HepG2 (cell line): ENCODE results near the gene MTA3. TPM values are rescaled to one million over a fixed set of nuclear protein-coding genes. Genes with fewer than 3 reads are reported as not detected.

ENCODE experiments used
- ATF7-NPFF ChIP-seq: sonication (generic); formaldehyde crosslinking; IDR thresholded peaks from 2 replicates; pipeline ENCODE4 v1.8.1; 2023; ENCODE audit warnings: mild to moderate bottlenecking, low read depth, missing genetic modification reagents, moderate library complexity
- CREM ChIP-seq, 2 experiments: sonication (generic) in 1 of 2; formaldehyde crosslinking in 1 of 2; IDR thresholded peaks; 2 replicates each; pipeline versions ENCODE4 v1.4.0 to v1.6.1; 2016 to 2020; ENCODE audit warnings: antibody characterized with exemption in 1 of 2, mild to moderate bottlenecking in 1 of 2, missing genetic modification reagents in 1 of 2
- GPBP1L1 ChIP-seq: sonication (generic); formaldehyde crosslinking; IDR thresholded peaks from 2 replicates; pipeline ENCODE4 v1.5.0; 2020; ENCODE audit warnings: mild to moderate bottlenecking, missing genetic modification reagents
- HINFP ChIP-seq: sonication (generic); formaldehyde crosslinking; IDR thresholded peaks from 2 replicates; pipeline ENCODE4 v1.4.0; 2020; ENCODE audit warnings: low read depth, mild to moderate bottlenecking, missing genetic modification reagents
- HOMEZ ChIP-seq: IDR thresholded peaks from 2 replicates; pipeline ENCODE4 v1.6.1; 2016; ENCODE audit warnings: low read depth
- IKZF5 ChIP-seq: IDR thresholded peaks from 2 replicates; pipeline ENCODE4 v1.6.1; 2018; ENCODE audit warnings: missing genetic modification reagents, mild to moderate bottlenecking, missing compliant biosample characterization
- KMT2A ChIP-seq: sonication (generic); formaldehyde crosslinking; IDR thresholded peaks from 2 replicates; pipeline ENCODE4 v1.4.0; 2020; ENCODE audit warnings: missing genetic modification reagents
- MIER2 ChIP-seq: IDR thresholded peaks from 2 replicates; pipeline ENCODE4 v1.6.1; 2016; ENCODE audit warnings: missing biosample characterization, missing genetic modification reagents
- NBN ChIP-seq: fragments of 450-650 bp; conservative IDR thresholded peaks from 2 replicates; pipeline ENCODE4 v1.6.1; 2017
- NFE2 ChIP-seq: sonication (generic); formaldehyde crosslinking; IDR thresholded peaks from 2 replicates; pipeline ENCODE4 v1.4.0; 2020; ENCODE audit warnings: missing genetic modification reagents
- RELA ChIP-seq: sonication (generic); formaldehyde crosslinking; IDR thresholded peaks from 2 replicates; pipeline ENCODE4 v1.4.0; 2020; ENCODE audit warnings: missing genetic modification reagents
- SP5 ChIP-seq: IDR thresholded peaks from 2 replicates; pipeline ENCODE4 v1.6.1; 2016; ENCODE audit warnings: low read depth, borderline replicate concordance
- TFAP4 ChIP-seq: sonication (generic); IDR thresholded peaks from 2 replicates; pipeline ENCODE4 v1.6.1; 2016; ENCODE audit warnings: low read depth, borderline replicate concordance
- TFDP2 ChIP-seq: sonication (generic); formaldehyde crosslinking; IDR thresholded peaks from 2 replicates; pipeline ENCODE4 v1.4.0; 2020; ENCODE audit warnings: missing genetic modification reagents
- THAP8 ChIP-seq: sonication (generic); formaldehyde crosslinking; IDR thresholded peaks from 2 replicates; pipeline ENCODE4 v1.5.1; 2020; ENCODE audit warnings: missing genetic modification reagents, mild to moderate bottlenecking, borderline replicate concordance
- TP53 ChIP-seq: sonication (generic); formaldehyde crosslinking; conservative IDR thresholded peaks from 2 replicates; pipeline ENCODE4 v1.4.0; 2020; ENCODE audit warnings: missing genetic modification reagents
- ZBTB25 ChIP-seq: IDR thresholded peaks from 2 replicates; pipeline ENCODE4 v1.6.1; 2018; ENCODE audit warnings: missing genetic modification reagents
- ZNF180 ChIP-seq: sonication (generic); formaldehyde crosslinking; IDR thresholded peaks from 2 replicates; pipeline ENCODE4 v1.4.0; 2020; ENCODE audit warnings: low read depth, missing genetic modification reagents, borderline replicate concordance
- ZNF567 ChIP-seq: sonication (generic); formaldehyde crosslinking; IDR thresholded peaks from 2 replicates; pipeline ENCODE4 v1.8.1; 2023; ENCODE audit warnings: mild to moderate bottlenecking, missing genetic modification reagents, borderline replicate concordance
- polyA plus RNA-seq, 8 experiments: library from polyadenylated mRNA; depleted of rRNA in 3 of 8; stranded (reverse) in 7 of 8; unstranded in 1 of 8; fragments of >200 nt; fragmentation: Illumina TruSeq in 4 of 8; extraction: Trizol in 4 of 8; gene quantifications; 2 replicates each; pipeline versions ENCODE4 v1.2.1 to v1.2.3, GENCODE V29; 2011 to 2016; ENCODE audit warnings: low read depth in 4 of 8, missing spikeins in 1 of 8, mixed read lengths in 1 of 8; ENCODE audit not compliant: insufficient read depth in 1 of 8
- total RNA-seq, 5 experiments: library from RNA; depleted of rRNA; stranded (reverse); fragments of >200 nt; fragmentation: Illumina TruSeq; extraction: Trizol; gene quantifications; 2 replicates each; pipeline ENCODE4 v1.2.3, GENCODE V29; 2016; ENCODE audit warnings: low read depth in 1 of 5

Gene MTA3
- total and polyA plus RNA-seq, 2 of the 13 experiments (the other 11 are each of a cell fraction or from before 2014, with no cell fraction given): 48.8 to 77.8 TPM

GRCh38 chr2:42795841-42796301 lies 227.4 kb downstream of the MTA3 start (continued):
- TF ChIP-seq TFAP4 (peak; percentile 31; the same call in 1 of the 2 replicates), RELA (0 out of 2 replicates have a peak, but pooled peaks have one; percentile 19), ZBTB25 (CRISPR knock-in tag) (0 out of 2 replicates have a peak, but pooled peaks have one; percentile 38), TFDP2 (0 out of 2 replicates have a peak, but pooled peaks have one; percentile 27), THAP8 (no peak), TP53 (CRISPR knock-in tag) (peak; percentile 95), HOMEZ (CRISPR knock-in tag) (0 out of 2 replicates have a peak, but pooled peaks have one; percentile 36), ZNF180 (no peak), HINFP (CRISPR knock-in tag) (no peak), CREM (IDR thresholded peaks at IDR 0.05) (no peak), CREM (CRISPR knock-in tag; IDR thresholded peaks at IDR 0.05) (no peak), ATF7-NPFF (CRISPR knock-in tag) (no peak), IKZF5 (CRISPR knock-in tag) (peak; percentile 39; the same call in 1 of the 2 replicates), ZNF567 (CRISPR knock-in tag) (no peak), MIER2 (no peak), GPBP1L1 (CRISPR knock-in tag) (no peak), NFE2 (CRISPR knock-in tag) (no peak), KMT2A (peak; percentile 43; the same call in 1 of the 2 replicates), NBN (no peak), SP5 (CRISPR knock-in tag) (no peak)
